Activated CD8-positive, alpha-beta T cell treated with anti-CD3 and anti-CD28 coated beads for 36 hours (primary cell): ENCODE results near the gene CLPSL1. TPM values are rescaled to one million over a fixed set of nuclear protein-coding genes. Genes with fewer than 3 reads are reported as not detected.

Experiments used
- ATAC-seq: fragments of 200-7000 bp; cut with Tn5 transposase; one replicate; pipeline ENCODE4 v1.10.0; 2021; ENCODE audit warnings: mild to moderate bottlenecking, moderate library complexity
- CTCF ChIA-PET: fragments of 350-600 bp; sonication (Branson Sonifier 250); formaldehyde crosslinking; loops from one replicate; lab custom pipeline; 2021; ENCODE audit warnings: antibody characterized with exemption; lab: Charles Lee
- POLR2A ChIA-PET: fragments of 350-600 bp; sonication (Branson Sonifier 250); formaldehyde crosslinking; loops from one replicate; lab custom pipeline; 2021; ENCODE audit warnings: antibody characterized with exemption; lab: Charles Lee
- DNase-seq: peaks from one replicate; pipeline ENCODE4 v3.0.0-alpha.2; 2020
- H3K27ac Mint-ChIP-seq: one replicate; pipeline ENCODE4 v1.8.0; 2021; ENCODE audit warnings: mild to moderate bottlenecking, mixed read lengths
- H3K27me3 Mint-ChIP-seq: one replicate; pipeline ENCODE4 v1.8.0; 2021; ENCODE audit warnings: mixed read lengths
- H3K36me3 Mint-ChIP-seq: one replicate; pipeline ENCODE4 v1.8.0; 2021; ENCODE audit warnings: low read depth, mixed read lengths
- H3K4me1 Mint-ChIP-seq: one replicate; pipeline ENCODE4 v1.8.0; 2021; ENCODE audit warnings: low read depth, mixed read lengths
- H3K4me3 Mint-ChIP-seq: one replicate; pipeline ENCODE4 v1.8.0; 2021; ENCODE audit warnings: mild to moderate bottlenecking, moderate library complexity, mixed read lengths
- H3K9me3 Mint-ChIP-seq: one replicate; pipeline ENCODE4 v1.8.0; 2021; ENCODE audit warnings: mixed read lengths
- intact Hi-C: fragments of 100-400 bp; cut with micrococcal nuclease; formaldehyde crosslinking; loops from one replicate; pipeline ENCODE4 v1.10.0; 2022
- total RNA-seq, 2 experiments: library from RNA; stranded (reverse); gene quantifications; one replicate each; pipeline ENCODE4 v1.2.3, GENCODE V29; 2021
- TF ChIP-seq, protein P1 (sequence below): fragments of 200-600 bp; IDR thresholded peaks from one replicate; pipeline ENCODE4 v1.8.0; 2022; ENCODE audit warnings: antibody characterized with exemption, mild to moderate bottlenecking

The CLPSL1 gene
- total RNA-seq, 2 experiments from 2014 or later: not detected

DNA sequence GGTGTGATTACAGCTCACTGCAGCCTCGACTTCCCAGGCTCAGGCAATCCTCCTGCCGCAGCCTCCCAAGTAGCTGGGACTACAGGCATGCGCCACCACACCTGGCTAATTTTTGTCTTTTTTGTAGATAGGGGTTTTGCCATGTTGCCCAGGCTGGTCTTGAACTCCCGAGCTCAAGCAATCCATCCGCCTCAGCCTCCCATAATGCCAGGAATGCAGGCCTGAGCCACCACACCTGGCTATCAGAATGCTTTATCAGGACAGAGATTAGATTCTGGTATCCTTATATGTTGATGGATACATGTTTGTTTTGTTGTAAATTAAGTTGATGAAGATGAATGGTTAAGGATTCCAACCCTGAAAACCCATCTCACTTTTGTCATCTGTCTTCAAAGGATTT, 48.5 kb downstream of the CLPSL1 start:
- DNase-seq (no peak), ATAC-seq (no peak)
- intact Hi-C loops: no loop called here
- CTCF ChIA-PET: no interaction called here
- POLR2A ChIA-PET: interaction anchor here (0.6 kb wide), 1 partner anchor 881 kb away, joined by 3 read pairs; no protein-coding TSS in a partner anchor
- Mint-ChIP-seq H3K27ac (no peak overlapping the region), H3K4me1 (no peaks in the 10 kb centered on the region), H3K9me3 (no peaks in the 10 kb centered on the region), H3K27me3 (peaks cover 5% of the 10 kb centered on the region), H3K36me3 (peaks cover 10% of the 10 kb centered on the region), H3K4me3 (no peak overlapping the region)
- TF ChIP-seq, protein P1, sequence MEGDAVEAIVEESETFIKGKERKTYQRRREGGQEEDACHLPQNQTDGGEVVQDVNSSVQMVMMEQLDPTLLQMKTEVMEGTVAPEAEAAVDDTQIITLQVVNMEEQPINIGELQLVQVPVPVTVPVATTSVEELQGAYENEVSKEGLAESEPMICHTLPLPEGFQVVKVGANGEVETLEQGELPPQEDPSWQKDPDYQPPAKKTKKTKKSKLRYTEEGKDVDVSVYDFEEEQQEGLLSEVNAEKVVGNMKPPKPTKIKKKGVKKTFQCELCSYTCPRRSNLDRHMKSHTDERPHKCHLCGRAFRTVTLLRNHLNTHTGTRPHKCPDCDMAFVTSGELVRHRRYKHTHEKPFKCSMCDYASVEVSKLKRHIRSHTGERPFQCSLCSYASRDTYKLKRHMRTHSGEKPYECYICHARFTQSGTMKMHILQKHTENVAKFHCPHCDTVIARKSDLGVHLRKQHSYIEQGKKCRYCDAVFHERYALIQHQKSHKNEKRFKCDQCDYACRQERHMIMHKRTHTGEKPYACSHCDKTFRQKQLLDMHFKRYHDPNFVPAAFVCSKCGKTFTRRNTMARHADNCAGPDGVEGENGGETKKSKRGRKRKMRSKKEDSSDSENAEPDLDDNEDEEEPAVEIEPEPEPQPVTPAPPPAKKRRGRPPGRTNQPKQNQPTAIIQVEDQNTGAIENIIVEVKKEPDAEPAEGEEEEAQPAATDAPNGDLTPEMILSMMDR: no peak

DNA sequence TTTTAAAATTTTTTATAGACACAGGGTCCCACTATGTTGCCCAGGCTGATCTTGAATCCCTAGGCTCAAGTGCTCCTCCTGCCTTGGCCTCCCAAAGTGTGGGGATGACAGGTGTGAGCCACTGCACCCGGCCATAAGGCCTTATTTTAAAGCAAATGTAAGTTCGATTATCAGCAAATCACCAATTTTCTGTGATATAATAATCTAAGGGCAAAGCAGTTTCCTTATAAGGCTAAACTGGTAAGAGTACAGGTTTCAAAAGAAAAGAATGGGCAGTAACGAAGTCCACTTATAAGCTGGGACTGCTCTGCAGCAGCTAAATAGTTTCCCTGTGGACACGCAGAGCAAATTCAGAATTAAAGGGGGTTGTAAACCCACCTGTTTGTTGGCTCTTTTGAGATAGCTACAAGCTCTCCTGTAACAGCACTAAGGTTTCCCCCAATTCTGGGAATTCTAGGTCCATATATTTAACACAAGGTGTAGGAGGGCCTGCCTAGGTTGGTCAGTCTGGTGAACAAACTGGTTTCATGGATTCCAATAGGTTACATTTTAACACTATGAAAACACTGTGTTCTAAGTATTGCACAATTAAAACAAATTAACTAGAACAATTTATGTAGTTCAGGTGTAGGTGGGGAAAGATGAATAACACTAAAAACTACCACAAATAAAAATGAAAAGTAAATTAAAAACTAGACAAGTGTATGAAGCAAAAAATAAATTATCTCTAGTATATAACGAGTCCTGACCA, 50.6 kb downstream of the CLPSL1 start:
- Mint-ChIP-seq H3K36me3 (peaks cover 17% of the 10 kb centered on the region), H3K27ac (no peak overlapping the region), H3K4me1 (no peaks in the 10 kb centered on the region), H3K4me3 (no peak overlapping the region), H3K9me3 (no peaks in the 10 kb centered on the region), H3K27me3 (peaks cover 2% of the 10 kb centered on the region)
- no peak for DNase-seq
- intact Hi-C loops: no loop called here
- ChIA-PET CTCF (no interaction called here), POLR2A (no interaction called here)
- ATAC-seq: no peak
- TF ChIP-seq, protein P1: no peak

- Mint-ChIP-seq H3K9me3 (no peaks in the 10 kb centered on the region), H3K27ac (no peak overlapping the region), H3K36me3 (peaks cover 28% of the 10 kb centered on the region), H3K4me1 (no peaks in the 10 kb centered on the region), H3K4me3 (no peak overlapping the region), H3K27me3 (no peaks in the 10 kb centered on the region)
- POLR2A ChIA-PET: no interaction called here
- intact Hi-C loops: no loop called here
- DNase-seq: no peak
- CTCF ChIA-PET: no interaction called here
- ATAC-seq: no peak
- TF ChIP-seq, protein P1: no peak
Measured at GRCh38 chr6:35833536-35833935, 52.7 kb downstream of the CLPSL1 start.

Other genes starting within 250 kb of the CLPSL1 start
- gene FKBP5, start 92.1 kb upstream of the CLPSL1 start, total RNA-seq: 10 to 100 TPM; 90.6 to 93.4 TPM
- gene ARMC12, start 44.0 kb upstream of the CLPSL1 start, total RNA-seq: 1 to 10 TPM; 1.0 to 1.1 TPM
- gene CLPSL2, start 4.4 kb upstream of the CLPSL1 start, total RNA-seq: not detected
- not detected for gene CLPS, start 16.3 kb downstream of the CLPSL1 start, total RNA-seq
- not detected for gene LHFPL5, start 24.3 kb downstream of the CLPSL1 start, total RNA-seq
- gene SRPK1, start 140.1 kb downstream of the CLPSL1 start, total RNA-seq: 100 to 1,000 TPM; 117 to 133 TPM
- not detected for gene SLC26A8, start 243.6 kb downstream of the CLPSL1 start, total RNA-seq
- gene MAPK14, start 246.8 kb downstream of the CLPSL1 start, total RNA-seq: 10 to 100 TPM; 45.7 to 49.8 TPM